ENCODE data around the gene WDPCP. TPM values are rescaled to one million over a fixed set of nuclear protein-coding genes. Genes with fewer than 3 reads are reported as not detected.
A peak's percentile ranks its signal among the peaks of the same experiment; 100 is the strongest.

Gene WDPCP
- polyA plus RNA-seq, 1 donor from 2014 or later = 8.9 TPM

DNA sequence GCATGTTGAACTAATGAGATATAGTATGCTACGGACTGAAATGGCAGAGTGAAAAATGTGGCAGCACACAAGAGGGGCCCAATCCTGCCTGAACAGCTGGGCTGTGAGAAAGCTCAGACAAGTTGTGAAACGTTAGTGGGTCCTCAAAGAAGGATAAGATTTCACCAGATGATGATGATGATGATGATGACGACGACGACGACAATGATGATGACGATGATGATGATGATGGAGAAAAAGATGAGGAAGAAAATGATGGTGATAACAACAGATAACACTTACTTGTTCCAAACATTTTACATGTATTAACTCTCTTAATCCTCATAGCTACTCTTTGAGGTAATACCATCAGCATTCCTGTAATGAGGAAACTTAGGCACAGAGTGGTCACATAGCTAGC is 94.2 kb downstream of the WDPCP start:
- Histone ChIP-seq H3K27ac (ENCODE audit: low read length) (no peak overlapping the region), H3K36me3 (ENCODE audit: insufficient read depth, low read length) (no peaks in the 10 kb centered on the region), H3K4me3 (ENCODE audit: low read length) (no peak overlapping the region), H4K20me1 (ENCODE audit: insufficient read depth) (no peaks in the 10 kb centered on the region), H3K9me3 (ENCODE audit: low read length) (no peaks in the 10 kb centered on the region), H3K4me2 (ENCODE audit: low read length) (no peak overlapping the region), H3F3A (ENCODE audit: insufficient read depth, low read length, poor library complexity, severe bottlenecking) (no peaks in the 10 kb centered on the region), H3K79me2 (replicated peaks; ENCODE audit: insufficient read depth, low read length) (no peaks in the 10 kb centered on the region), H3K9me2 (ENCODE audit: insufficient read depth, low read length) (no peaks in the 10 kb centered on the region), H3K27me3 (ENCODE audit: insufficient read depth, low read depth, low read length) (no peaks in the 10 kb centered on the region), H2AFZ (ENCODE audit: low read depth, low read length) (no peak overlapping the region), H3K9ac (ENCODE audit: low read length) (no peak overlapping the region)
- TF ChIP-seq MXI1 (conservative IDR thresholded peaks at IDR 0.05; ENCODE audit: poor library complexity, severe bottlenecking) (no peak), EZH2 (IDR thresholded peaks at IDR 0.05; ENCODE audit: borderline replicate concordance, insufficient read depth, low read length, poor library complexity, severe bottlenecking) (no peak)

GRCh38 chr2:63488118-63488713 is 100.1 kb downstream of the WDPCP start:
- Histone ChIP-seq H4K20me1 (ENCODE audit: insufficient read depth) (no peaks in the 10 kb centered on the region), H3K9me2 (ENCODE audit: insufficient read depth, low read length) (no peaks in the 10 kb centered on the region), H3K27me3 (ENCODE audit: insufficient read depth, low read depth, low read length) (no peaks in the 10 kb centered on the region), H3K4me3 (ENCODE audit: low read length) (no peak overlapping the region), H3K27ac (ENCODE audit: low read length) (no peak overlapping the region), H3F3A (ENCODE audit: insufficient read depth, low read length, poor library complexity, severe bottlenecking) (no peaks in the 10 kb centered on the region), H3K9me3 (ENCODE audit: low read length) (no peaks in the 10 kb centered on the region), H3K36me3 (ENCODE audit: insufficient read depth, low read length) (no peaks in the 10 kb centered on the region), H3K4me2 (ENCODE audit: low read length) (no peak overlapping the region), H3K79me2 (replicated peaks; ENCODE audit: insufficient read depth, low read length) (no peaks in the 10 kb centered on the region), H2AFZ (ENCODE audit: low read depth, low read length) (no peak overlapping the region), H3K9ac (ENCODE audit: low read length) (no peak overlapping the region)
- TF ChIP-seq EP300 (conservative IDR thresholded peaks at IDR 0.05; ENCODE audit: poor library complexity, severe bottlenecking) = no peak
- TF ChIP-seq, protein P1, sequence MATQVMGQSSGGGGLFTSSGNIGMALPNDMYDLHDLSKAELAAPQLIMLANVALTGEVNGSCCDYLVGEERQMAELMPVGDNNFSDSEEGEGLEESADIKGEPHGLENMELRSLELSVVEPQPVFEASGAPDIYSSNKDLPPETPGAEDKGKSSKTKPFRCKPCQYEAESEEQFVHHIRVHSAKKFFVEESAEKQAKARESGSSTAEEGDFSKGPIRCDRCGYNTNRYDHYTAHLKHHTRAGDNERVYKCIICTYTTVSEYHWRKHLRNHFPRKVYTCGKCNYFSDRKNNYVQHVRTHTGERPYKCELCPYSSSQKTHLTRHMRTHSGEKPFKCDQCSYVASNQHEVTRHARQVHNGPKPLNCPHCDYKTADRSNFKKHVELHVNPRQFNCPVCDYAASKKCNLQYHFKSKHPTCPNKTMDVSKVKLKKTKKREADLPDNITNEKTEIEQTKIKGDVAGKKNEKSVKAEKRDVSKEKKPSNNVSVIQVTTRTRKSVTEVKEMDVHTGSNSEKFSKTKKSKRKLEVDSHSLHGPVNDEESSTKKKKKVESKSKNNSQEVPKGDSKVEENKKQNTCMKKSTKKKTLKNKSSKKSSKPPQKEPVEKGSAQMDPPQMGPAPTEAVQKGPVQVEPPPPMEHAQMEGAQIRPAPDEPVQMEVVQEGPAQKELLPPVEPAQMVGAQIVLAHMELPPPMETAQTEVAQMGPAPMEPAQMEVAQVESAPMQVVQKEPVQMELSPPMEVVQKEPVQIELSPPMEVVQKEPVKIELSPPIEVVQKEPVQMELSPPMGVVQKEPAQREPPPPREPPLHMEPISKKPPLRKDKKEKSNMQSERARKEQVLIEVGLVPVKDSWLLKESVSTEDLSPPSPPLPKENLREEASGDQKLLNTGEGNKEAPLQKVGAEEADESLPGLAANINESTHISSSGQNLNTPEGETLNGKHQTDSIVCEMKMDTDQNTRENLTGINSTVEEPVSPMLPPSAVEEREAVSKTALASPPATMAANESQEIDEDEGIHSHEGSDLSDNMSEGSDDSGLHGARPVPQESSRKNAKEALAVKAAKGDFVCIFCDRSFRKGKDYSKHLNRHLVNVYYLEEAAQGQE (IDR thresholded peaks at IDR 0.05; ENCODE audit: borderline replicate concordance) = no peak
- TF ChIP-seq, protein P2, sequence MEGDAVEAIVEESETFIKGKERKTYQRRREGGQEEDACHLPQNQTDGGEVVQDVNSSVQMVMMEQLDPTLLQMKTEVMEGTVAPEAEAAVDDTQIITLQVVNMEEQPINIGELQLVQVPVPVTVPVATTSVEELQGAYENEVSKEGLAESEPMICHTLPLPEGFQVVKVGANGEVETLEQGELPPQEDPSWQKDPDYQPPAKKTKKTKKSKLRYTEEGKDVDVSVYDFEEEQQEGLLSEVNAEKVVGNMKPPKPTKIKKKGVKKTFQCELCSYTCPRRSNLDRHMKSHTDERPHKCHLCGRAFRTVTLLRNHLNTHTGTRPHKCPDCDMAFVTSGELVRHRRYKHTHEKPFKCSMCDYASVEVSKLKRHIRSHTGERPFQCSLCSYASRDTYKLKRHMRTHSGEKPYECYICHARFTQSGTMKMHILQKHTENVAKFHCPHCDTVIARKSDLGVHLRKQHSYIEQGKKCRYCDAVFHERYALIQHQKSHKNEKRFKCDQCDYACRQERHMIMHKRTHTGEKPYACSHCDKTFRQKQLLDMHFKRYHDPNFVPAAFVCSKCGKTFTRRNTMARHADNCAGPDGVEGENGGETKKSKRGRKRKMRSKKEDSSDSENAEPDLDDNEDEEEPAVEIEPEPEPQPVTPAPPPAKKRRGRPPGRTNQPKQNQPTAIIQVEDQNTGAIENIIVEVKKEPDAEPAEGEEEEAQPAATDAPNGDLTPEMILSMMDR (IDR thresholded peaks at IDR 0.05; ENCODE audit: poor library complexity, severe bottlenecking) = peak; percentile 72
- peak; percentile 74 for TF ChIP-seq RAD21 (conservative IDR thresholded peaks at IDR 0.05)
- no peak for TF ChIP-seq POLR2AphosphoS5 (IDR thresholded peaks at IDR 0.05)
- peak; percentile 71 for TF ChIP-seq SMC3 (conservative IDR thresholded peaks at IDR 0.05; ENCODE audit: poor library complexity)
- no peak for TF ChIP-seq TAF1 (IDR thresholded peaks at IDR 0.05; ENCODE audit: low read depth)
- TF ChIP-seq MXI1 (conservative IDR thresholded peaks at IDR 0.05; ENCODE audit: poor library complexity, severe bottlenecking) = no peak
- no peak for TF ChIP-seq EZH2 (IDR thresholded peaks at IDR 0.05; ENCODE audit: borderline replicate concordance, insufficient read depth, low read length, poor library complexity, severe bottlenecking)

All from neural cell (in vitro differentiated cells).